Measurements from ENCODE around the gene SMYD3. TPM values are rescaled to one million over a fixed set of nuclear protein-coding genes. Genes with fewer than 3 reads are reported as not detected.

Gene SMYD3
- total and polyA plus RNA-seq, 11 donors = 6.3 to 12.1 (median 9.5) TPM

GRCh38 chr1:246001837-246002230 lies 505.2 kb downstream of the SMYD3 start:
- Histone ChIP-seq H3K9me3 (no peaks in the 10 kb centered on the region), H3K36me3 (no peaks in the 10 kb centered on the region), H3K27ac (no peak overlapping the region), H3K27me3 (no peaks in the 10 kb centered on the region), H3K4me1 (peaks cover 0 to 14% (median 2%) of the 10 kb centered on the region in 12 donors), H3K4me3 (no peak overlapping the region)
- ATAC-seq = no peak
- TF ChIP-seq CTCF (IDR thresholded peaks at IDR 0.05) = no peak
- no peak for TF ChIP-seq POLR2A (IDR thresholded peaks at IDR 0.05)
- intact Hi-C loops (cut with DNase I) = loop anchor here in 9 of 10 donors (2.0 to 10.0 kb wide), 12 partner anchors 117 to 849 kb away; no protein-coding TSS in a partner anchor
- DNase-seq = no peak
- WGBS, 4 donors = 68 to 86% (median 80%) methylated on average over 9 of the region's 9 CpGs

- Histone ChIP-seq H3K4me1 (peaks cover 0 to 14% (median 2%) of the 10 kb centered on the region in 12 donors), H3K27ac (no peak overlapping the region), H3K27me3 (no peaks in the 10 kb centered on the region), H3K9me3 (no peaks in the 10 kb centered on the region), H3K4me3 (no peak overlapping the region), H3K36me3 (no peaks in the 10 kb centered on the region)
- intact Hi-C loops (cut with DNase I) = loop anchor here in 8 of 10 donors (2.0 to 10.0 kb wide), 10 partner anchors 116 to 636 kb away; no protein-coding TSS in a partner anchor
- ATAC-seq = no peak
- no peak for DNase-seq
- no peak for TF ChIP-seq POLR2A (IDR thresholded peaks at IDR 0.05)
- TF ChIP-seq CTCF (IDR thresholded peaks at IDR 0.05) = no peak
- WGBS, 4 donors = 84 to 98% (median 95%) methylated on average over 9 of the region's 9 CpGs
Observed at GRCh38 chr1:246001142-246001836, 505.8 kb downstream of the SMYD3 start.

- no peaks in the 10 kb centered on the region for H3K27me3 ChIP-seq
- intact Hi-C loops (cut with DNase I) = loop anchor here in 8 of 10 donors (2.0 to 10.0 kb wide), 10 partner anchors 116 to 636 kb away; no protein-coding TSS in a partner anchor
- no peak overlapping the region for H3K27ac ChIP-seq
- no peaks in the 10 kb centered on the region for H3K9me3 ChIP-seq
- peaks cover 0 to 14% (median 2%) of the 10 kb centered on the region in 12 donors for H3K4me1 ChIP-seq
- DNase-seq (no peak), ATAC-seq (no peak)
- 96 to 98% (median 97%) methylated on average over 5 of the region's 5 CpGs for WGBS, 4 donors
- H3K4me3 ChIP-seq = no peak overlapping the region
- no peak for TF ChIP-seq POLR2A (IDR thresholded peaks at IDR 0.05)
- TF ChIP-seq CTCF (IDR thresholded peaks at IDR 0.05) = no peak
- no peaks in the 10 kb centered on the region for H3K36me3 ChIP-seq
Observed at GRCh38 chr1:246000638-246001015, 506.5 kb downstream of the SMYD3 start.

GRCh38 chr1:245999697-246000637 lies 507.1 kb downstream of the SMYD3 start:
- no peak for TF ChIP-seq CTCF (IDR thresholded peaks at IDR 0.05)
- no peak for TF ChIP-seq POLR2A (IDR thresholded peaks at IDR 0.05)
- ATAC-seq = no peak
- intact Hi-C loops (cut with DNase I) = loop anchor here in 9 of 10 donors (2.0 to 10.0 kb wide), 12 partner anchors 115 to 635 kb away; no protein-coding TSS in a partner anchor
- H3K27ac ChIP-seq = no peak overlapping the region
- no peaks in the 10 kb centered on the region for H3K36me3 ChIP-seq
- peaks cover 0 to 8% (median 0%) of the 10 kb centered on the region in 12 donors for H3K4me1 ChIP-seq
- H3K4me3 ChIP-seq = no peak overlapping the region
- WGBS, 4 donors = 84 to 88% (median 86%) methylated on average over 10 of the region's 10 CpGs
- no peak for DNase-seq
- no peaks in the 10 kb centered on the region for H3K9me3 ChIP-seq
- no peaks in the 10 kb centered on the region for H3K27me3 ChIP-seq

Measured in heart left ventricle (tissue), 16 donors.